Regular cardiac myocyte (primary cell): ENCODE results near the gene VEGFC. TPM values are rescaled to one million over a fixed set of nuclear protein-coding genes. Genes with fewer than 3 reads are reported as not detected.

Source experiments
- total RNA-seq: library from RNA; depleted of rRNA; stranded (reverse); fragments of >200 nt; gene quantifications from 2 replicates; pipeline ENCODE4 v1.2.3, GENCODE V29; 2014

Gene VEGFC, protein sequence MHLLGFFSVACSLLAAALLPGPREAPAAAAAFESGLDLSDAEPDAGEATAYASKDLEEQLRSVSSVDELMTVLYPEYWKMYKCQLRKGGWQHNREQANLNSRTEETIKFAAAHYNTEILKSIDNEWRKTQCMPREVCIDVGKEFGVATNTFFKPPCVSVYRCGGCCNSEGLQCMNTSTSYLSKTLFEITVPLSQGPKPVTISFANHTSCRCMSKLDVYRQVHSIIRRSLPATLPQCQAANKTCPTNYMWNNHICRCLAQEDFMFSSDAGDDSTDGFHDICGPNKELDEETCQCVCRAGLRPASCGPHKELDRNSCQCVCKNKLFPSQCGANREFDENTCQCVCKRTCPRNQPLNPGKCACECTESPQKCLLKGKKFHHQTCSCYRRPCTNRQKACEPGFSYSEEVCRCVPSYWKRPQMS
- total RNA-seq: 35.5 and 42.4 TPM in 2 replicates

GRCh38 chr4:176792326-176793059, at the start of gene VEGFC:
TSS of gene VEGFC (minus strand) at chr4:176792922. CDS start at chr4:176792311, 611 bp downstream.

